K562 (cell line): ENCODE results near the gene SARS1. TPM values are rescaled to one million over a fixed set of nuclear protein-coding genes. Genes with fewer than 3 reads are reported as not detected.
A peak's percentile ranks its signal among the peaks of the same experiment; 100 is the strongest.

Experiments
- ATAC-seq: fragments of 200-7000 bp; cut with Tn5 transposase; 3 replicates; pipeline ENCODE4 v1.9.1; 2020; ENCODE audit warnings: moderate library complexity
- BruUV-seq: library from RNA; stranded (reverse); fragments of 400-500 nt; replicated peaks from 2 replicates; lab custom pipeline; 2021; lab: Mats Ljungman, UMichigan
- CTCF ChIA-PET: fragments of 300-600 bp; formaldehyde crosslinking; extraction: SDS; loops from one replicate; lab custom pipeline; 2021; ENCODE audit warnings: low intra/inter-chr PET ratio; lab: Yijun Ruan, JAX
- POLR2A ChIA-PET: fragments of 300-600, 350-650 bp; sonication (Branson Sonifier 250); formaldehyde crosslinking; extraction: SDS; loops from one replicate; lab custom pipeline; 2021; ENCODE audit warnings: antibody characterized with exemption, inconsistent platforms; lab: Yijun Ruan, JAX
- DNase-seq, 4 experiments: peaks; one replicate each; pipeline versions ENCODE4 v3.0.0 to v3.0.0-alpha.2; 2011 to 2018; ENCODE audit warnings: low spot score in 3 of 4, mixed read lengths in 3 of 4; ENCODE audit errors: extremely low read depth in 1 of 4
- FAIRE-seq: peaks from 2 replicates; lab custom pipeline; 2011; peaks lifted over from hg19 to GRCh38; lab: Jason Lieb, UNC
- H2AFZ ChIP-seq: 2 replicates; pipeline ENCODE4 v1.6.0; 2011; ENCODE audit warnings: low read depth, low read length, control low read depth, inconsistent platforms
- H3K27ac ChIP-seq: fragments of 200-600 bp; 3 replicates; pipeline ENCODE4 v1.8.0; 2011; ENCODE audit warnings: low read depth, mild to moderate bottlenecking, control low read depth, inconsistent platforms, low read length, moderate library complexity, mixed read lengths; ENCODE audit errors: extremely low read depth
- H3K27me3 ChIP-seq, 2 experiments: fragments of 300-600 bp in 1 of 2; 2 replicates in 1 of 2; 3 replicates in 1 of 2; pipeline versions ENCODE4 v1.6.0 to v1.8.0; 2011; ENCODE audit warnings: inconsistent platforms in 2 of 2, low read length in 2 of 2, mild to moderate bottlenecking in 1 of 2, mixed read lengths in 1 of 2, moderate library complexity in 1 of 2; ENCODE audit not compliant: control insufficient read depth in 2 of 2, insufficient read depth in 2 of 2
- H3K36me3 ChIP-seq: fragments of 300-600 bp; 3 replicates; pipeline ENCODE4 v1.8.0; 2011; ENCODE audit warnings: mild to moderate bottlenecking, low read length, inconsistent platforms; ENCODE audit not compliant: control insufficient read depth, insufficient read depth
- H3K4me1 ChIP-seq, 2 experiments: fragments of 200-600 bp in 1 of 2; replicated peaks in 1 of 2; 2 replicates in 1 of 2; 3 replicates in 1 of 2; pipeline versions ENCODE4 v1.5.1 to v1.8.0; 2011; ENCODE audit warnings: inconsistent platforms in 2 of 2, low read length in 2 of 2, mild to moderate bottlenecking in 1 of 2, mixed read lengths in 1 of 2, moderate library complexity in 1 of 2; ENCODE audit not compliant: control insufficient read depth in 2 of 2, insufficient read depth in 2 of 2
- H3K4me2 ChIP-seq: 2 replicates; pipeline ENCODE4 v1.6.1; 2011; ENCODE audit warnings: low read length, control low read depth, inconsistent platforms, mixed read lengths; ENCODE audit not compliant: insufficient read depth
- H3K4me3 ChIP-seq: fragments of 200-600 bp; sonication (generic), shearing (Covaris generic); 2 replicates; pipeline ENCODE4 v1.5.1; 2016; ENCODE audit warnings: control low read depth, inconsistent platforms
- H3K79me2 ChIP-seq: fragments of 200-600 bp; 3 replicates; pipeline ENCODE4 v1.8.0; 2011; ENCODE audit warnings: low read length, inconsistent platforms; ENCODE audit not compliant: control insufficient read depth, insufficient read depth
- H3K9ac ChIP-seq, 2 experiments: 2 replicates each; pipeline versions ENCODE4 v1.6.0 to v1.6.1; 2011; ENCODE audit warnings: low read depth in 2 of 2, low read length in 2 of 2, control low read depth in 1 of 2, inconsistent platforms in 1 of 2, mild to moderate bottlenecking in 1 of 2, mixed read lengths in 1 of 2; ENCODE audit not compliant: insufficient read depth in 1 of 2
- H3K9me1 ChIP-seq: one replicate; pipeline ENCODE4 v1.6.0; 2011; ENCODE audit warnings: inconsistent platforms, mild to moderate bottlenecking, low read length, moderate library complexity; ENCODE audit not compliant: control insufficient read depth, insufficient read depth
- H3K9me3 ChIP-seq: replicated peaks from 2 replicates; pipeline ENCODE4 v1.5.1; 2011; ENCODE audit warnings: low read depth, low read length, inconsistent platforms; ENCODE audit not compliant: control insufficient read depth, insufficient read depth
- H4K20me1 ChIP-seq: replicated peaks from 2 replicates; pipeline ENCODE4 v1.6.1; 2011; ENCODE audit warnings: low read length, inconsistent platforms, mixed read lengths; ENCODE audit not compliant: control insufficient read depth, insufficient read depth
- CBFB ChIP-seq: sonication (generic); formaldehyde crosslinking; IDR thresholded peaks from 2 replicates; pipeline ENCODE4 v1.4.0; 2020; ENCODE audit warnings: mild to moderate bottlenecking, missing genetic modification reagents
- ESRRB ChIP-seq: fragments of 250-450 bp; sonication (Bioruptor Pico); IDR thresholded peaks from 2 replicates; pipeline ENCODE4 v1.5.0; 2020; ENCODE audit warnings: mild to moderate bottlenecking, moderate library complexity, borderline replicate concordance
- HDAC6 ChIP-seq: IDR thresholded peaks from 2 replicates; pipeline ENCODE4 v1.6.1; 2012; ENCODE audit warnings: low read depth, mild to moderate bottlenecking, control low read depth, inconsistent platforms, low read length, moderate library complexity
- LCOR ChIP-seq: sonication (generic); formaldehyde crosslinking; IDR thresholded peaks from 2 replicates; pipeline ENCODE4 v1.8.0; 2022; ENCODE audit warnings: mild to moderate bottlenecking, missing genetic modification reagents
- MBD2 ChIP-seq: sonication (generic); IDR thresholded peaks from 2 replicates; pipeline ENCODE4 v1.6.1; 2016; ENCODE audit warnings: low read depth, borderline replicate concordance
- MTA3 ChIP-seq: fragments of 450-650 bp; formaldehyde crosslinking; IDR thresholded peaks from 2 replicates; pipeline ENCODE4 v1.6.1; 2017; ENCODE audit warnings: mild to moderate bottlenecking, borderline replicate concordance
- MTF1 ChIP-seq: fragments of 250-450 bp; sonication (Bioruptor Pico); IDR thresholded peaks from 2 replicates; pipeline ENCODE4 v1.9.0; 2021; ENCODE audit warnings: moderate library complexity, mild to moderate bottlenecking, inconsistent platforms, borderline replicate concordance
- MXI1 ChIP-seq: IDR thresholded peaks from 2 replicates; pipeline ENCODE4 v1.6.1; 2011; ENCODE audit warnings: low read depth, mild to moderate bottlenecking, improper control_type of control experiment, low read length
- POLR2G ChIP-seq: fragments of 200-400 bp; formaldehyde crosslinking; IDR thresholded peaks from 2 replicates; pipeline ENCODE4 v1.6.1; 2017; ENCODE audit warnings: low read depth, mild to moderate bottlenecking, antibody characterized with exemption, low read length, moderate library complexity
- RAD51 ChIP-seq: fragments of 450-650 bp; IDR thresholded peaks from 2 replicates; pipeline ENCODE4 v1.7.1; 2016; ENCODE audit warnings: low read depth, mild to moderate bottlenecking, borderline replicate concordance
- ZNF133 ChIP-seq: fragments of 250-450 bp; sonication (Bioruptor Pico); IDR thresholded peaks from 2 replicates; pipeline ENCODE4 v1.4.0; 2020; ENCODE audit warnings: mild to moderate bottlenecking
- ZNF583 ChIP-seq: fragments of 250-450 bp; sonication (Bioruptor Pico); IDR thresholded peaks from 2 replicates; pipeline ENCODE4 v1.4.0; 2020
- ZNF584 ChIP-seq: fragments of 200-800 bp; sonication (Bioruptor generic); IDR thresholded peaks from 2 replicates; pipeline ENCODE4 v1.6.1; 2016; ENCODE audit warnings: low read depth, mild to moderate bottlenecking, missing genetic modification characterization, missing compliant biosample characterization
- ZNF696 ChIP-seq: fragments of 250-450 bp; sonication (Bioruptor Pico); conservative IDR thresholded peaks from 2 replicates; pipeline ENCODE4 v1.4.0; 2020; ENCODE audit warnings: mild to moderate bottlenecking, moderate library complexity
- WGBS: fragments of 100-300 bp; shearing (Covaris generic); methylation state at CpG from one replicate; pipeline ENCODE4 v1.1.6; 2016; ENCODE audit warnings: low coverage, mixed read lengths; ENCODE audit not compliant: insufficient coverage; ENCODE audit errors: missing lambda C conversion rate; 5-methylcytosine and 5-hydroxymethylcytosine counted together
- in situ Hi-C: fragments of 300-500 bp; cut with MboI; formaldehyde crosslinking; loops from 4 replicates; pipeline ENCODE4 v1.15.0; 2018; ENCODE audit warnings: inconsistent platforms, mixed read lengths
- intact Hi-C: fragments of 100-400 bp; cut with micrococcal nuclease; formaldehyde crosslinking; loops from 2 replicates; pipeline ENCODE4 v1.14.2; 2022
- polyA plus RNA-seq, 8 experiments: library from polyadenylated mRNA; depleted of rRNA in 4 of 8; stranded (reverse) in 5 of 8; unstranded in 3 of 8; fragments of >200 nt; fragmentation: Nextera tagmentation in 2 of 8; fragmentation: Illumina TruSeq in 1 of 8; extraction: Ambion mirVana in 2 of 8; extraction: Trizol in 1 of 8; gene quantifications; 2 replicates each; pipeline versions ENCODE4 v1.2.1 to v1.2.3, GENCODE V29; 2011 to 2014; ENCODE audit warnings: inconsistent platforms in 1 of 8, missing spikeins in 1 of 8
- total RNA-seq, 7 experiments: library from RNA; depleted of rRNA in 6 of 7; stranded (reverse); fragments of >200 nt in 6 of 7; fragmentation: Illumina TruSeq in 2 of 7; extraction: Trizol in 2 of 7; gene quantifications; 2 replicates each; pipeline versions ENCODE4 v1.2.1 to v1.2.3, GENCODE V29; 2011 to 2021; ENCODE audit warnings: low replicate concordance in 1 of 7
- TF ChIP-seq, protein P1 (sequence below): sonication (generic); formaldehyde crosslinking; IDR thresholded peaks from 2 replicates; pipeline ENCODE4 v1.8.1; 2023; ENCODE audit warnings: mild to moderate bottlenecking, missing genetic modification reagents
- TF ChIP-seq, protein P2 (sequence below): fragments of 250-450 bp; sonication (Bioruptor Pico); IDR thresholded peaks from 2 replicates; pipeline ENCODE4 v1.4.0; 2020; ENCODE audit warnings: mild to moderate bottlenecking
- TF ChIP-seq, protein P3 (sequence below): fragments of 450-650 bp; formaldehyde crosslinking; IDR thresholded peaks from 2 replicates; pipeline ENCODE4 v1.4.0; 2020; ENCODE audit warnings: mild to moderate bottlenecking, moderate library complexity

The SARS1 gene
- total and polyA plus RNA-seq, 9 of the 15 experiments (the other 6 are each of a cell fraction or from before 2014, with no cell fraction given) = 221 to 623 (median 254) TPM

DNA sequence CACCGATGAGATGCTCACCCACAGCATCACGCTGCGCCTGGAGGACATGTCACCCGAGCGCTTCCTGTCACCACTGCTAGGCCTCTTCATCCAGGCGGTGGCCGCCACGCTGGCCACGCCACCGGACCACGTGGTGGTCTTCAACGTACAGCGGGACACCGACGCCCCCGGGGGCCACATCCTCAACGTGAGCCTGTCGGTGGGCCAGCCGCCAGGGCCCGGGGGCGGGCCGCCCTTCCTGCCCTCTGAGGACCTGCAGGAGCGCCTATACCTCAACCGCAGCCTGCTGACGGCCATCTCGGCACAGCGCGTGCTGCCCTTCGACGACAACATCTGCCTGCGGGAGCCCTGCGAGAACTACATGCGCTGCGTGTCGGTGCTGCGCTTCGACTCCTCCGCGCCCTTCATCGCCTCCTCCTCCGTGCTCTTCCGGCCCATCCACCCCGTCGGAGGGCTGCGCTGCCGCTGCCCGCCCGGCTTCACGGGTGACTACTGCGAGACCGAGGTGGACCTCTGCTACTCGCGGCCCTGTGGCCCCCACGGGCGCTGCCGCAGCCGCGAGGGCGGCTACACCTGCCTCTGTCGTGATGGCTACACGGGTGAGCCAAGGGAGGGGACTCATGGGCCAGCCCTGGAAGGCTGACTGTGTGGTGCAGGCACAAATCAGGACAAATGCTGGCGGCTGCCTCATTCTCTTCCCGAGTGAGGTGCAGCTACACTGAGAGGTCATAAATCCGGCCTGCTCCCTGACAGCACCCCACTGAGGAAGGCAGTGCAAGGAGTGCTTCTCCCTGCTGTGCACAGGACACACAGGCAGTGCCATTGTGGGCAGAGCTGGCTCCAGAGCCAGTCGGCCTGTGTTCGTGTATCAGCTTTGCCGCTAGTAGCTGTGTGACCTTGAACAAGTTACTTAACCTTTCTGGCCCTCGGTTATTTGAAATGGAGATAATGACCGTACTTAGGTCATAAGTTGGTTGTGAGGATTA is 45.1 kb downstream of the SARS1 start:
- no TSS peak for BruUV-seq
- Histone ChIP-seq H3K27me3 (no peaks in the 10 kb centered on the region), H3K4me3 (no peak overlapping the region), H4K20me1 (no peaks in the 10 kb centered on the region), H3K9me1 (peaks cover 4% of the 10 kb centered on the region), H3K4me2 (no peak overlapping the region), H2AFZ (no peak overlapping the region), H3K9ac (peak overlapping the region in 1 of 2 experiments; percentile 10; a peak in 1 of 4 replicates), H3K4me1 (peaks cover 26 to 65% of the 10 kb centered on the region in 2 experiments), H3K79me2 (peaks cover 22% of the 10 kb centered on the region), H3K27ac (no peak overlapping the region), H3K36me3 (peaks cover 22% of the 10 kb centered on the region; the same call in 2 of the 3 replicates), H3K9me3 (no peaks in the 10 kb centered on the region)
- WGBS = 91% methylated on average over 60 of the region's 69 CpGs
- no peak for ATAC-seq
- ChIA-PET POLR2A (no interaction called here), CTCF (no interaction called here)
- no peak for FAIRE-seq
- in situ Hi-C loops (no loop called here), intact Hi-C loops (no loop called here)
- DNase-seq = no peak
- TF ChIP-seq MBD2 (peak; percentile 14; the same call in 1 of the 2 replicates), ZNF584 (CRISPR knock-in tag) (no peak), RAD51 (no peak), LCOR (no peak), POLR2G (0 out of 2 replicates have a peak, but pooled peaks have one; percentile 14), ZNF696 (CRISPR knock-in tag) (no peak), MXI1 (no peak), CBFB (no peak), MTA3 (no peak), ZNF583 (CRISPR knock-in tag) (no peak), HDAC6 (no peak), ZNF133 (no peak), ESRRB (CRISPR knock-in tag) (no peak), MTF1 (no peak)
- TF ChIP-seq, protein P1, sequence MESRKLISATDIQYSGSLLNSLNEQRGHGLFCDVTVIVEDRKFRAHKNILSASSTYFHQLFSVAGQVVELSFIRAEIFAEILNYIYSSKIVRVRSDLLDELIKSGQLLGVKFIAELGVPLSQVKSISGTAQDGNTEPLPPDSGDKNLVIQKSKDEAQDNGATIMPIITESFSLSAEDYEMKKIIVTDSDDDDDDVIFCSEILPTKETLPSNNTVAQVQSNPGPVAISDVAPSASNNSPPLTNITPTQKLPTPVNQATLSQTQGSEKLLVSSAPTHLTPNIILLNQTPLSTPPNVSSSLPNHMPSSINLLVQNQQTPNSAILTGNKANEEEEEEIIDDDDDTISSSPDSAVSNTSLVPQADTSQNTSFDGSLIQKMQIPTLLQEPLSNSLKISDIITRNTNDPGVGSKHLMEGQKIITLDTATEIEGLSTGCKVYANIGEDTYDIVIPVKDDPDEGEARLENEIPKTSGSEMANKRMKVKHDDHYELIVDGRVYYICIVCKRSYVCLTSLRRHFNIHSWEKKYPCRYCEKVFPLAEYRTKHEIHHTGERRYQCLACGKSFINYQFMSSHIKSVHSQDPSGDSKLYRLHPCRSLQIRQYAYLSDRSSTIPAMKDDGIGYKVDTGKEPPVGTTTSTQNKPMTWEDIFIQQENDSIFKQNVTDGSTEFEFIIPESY (CRISPR knock-in tag) = peak; percentile 89
- TF ChIP-seq, protein P2, sequence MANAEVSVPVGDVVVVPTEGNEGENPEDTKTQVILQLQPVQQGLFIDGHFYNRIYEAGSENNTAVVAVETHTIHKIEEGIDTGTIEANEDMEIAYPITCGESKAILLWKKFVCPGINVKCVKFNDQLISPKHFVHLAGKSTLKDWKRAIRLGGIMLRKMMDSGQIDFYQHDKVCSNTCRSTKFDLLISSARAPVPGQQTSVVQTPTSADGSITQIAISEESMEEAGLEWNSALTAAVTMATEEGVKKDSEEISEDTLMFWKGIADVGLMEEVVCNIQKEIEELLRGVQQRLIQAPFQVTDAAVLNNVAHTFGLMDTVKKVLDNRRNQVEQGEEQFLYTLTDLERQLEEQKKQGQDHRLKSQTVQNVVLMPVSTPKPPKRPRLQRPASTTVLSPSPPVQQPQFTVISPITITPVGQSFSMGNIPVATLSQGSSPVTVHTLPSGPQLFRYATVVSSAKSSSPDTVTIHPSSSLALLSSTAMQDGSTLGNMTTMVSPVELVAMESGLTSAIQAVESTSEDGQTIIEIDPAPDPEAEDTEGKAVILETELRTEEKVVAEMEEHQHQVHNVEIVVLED (CRISPR knock-in tag) = no peak
- TF ChIP-seq, protein P3, sequence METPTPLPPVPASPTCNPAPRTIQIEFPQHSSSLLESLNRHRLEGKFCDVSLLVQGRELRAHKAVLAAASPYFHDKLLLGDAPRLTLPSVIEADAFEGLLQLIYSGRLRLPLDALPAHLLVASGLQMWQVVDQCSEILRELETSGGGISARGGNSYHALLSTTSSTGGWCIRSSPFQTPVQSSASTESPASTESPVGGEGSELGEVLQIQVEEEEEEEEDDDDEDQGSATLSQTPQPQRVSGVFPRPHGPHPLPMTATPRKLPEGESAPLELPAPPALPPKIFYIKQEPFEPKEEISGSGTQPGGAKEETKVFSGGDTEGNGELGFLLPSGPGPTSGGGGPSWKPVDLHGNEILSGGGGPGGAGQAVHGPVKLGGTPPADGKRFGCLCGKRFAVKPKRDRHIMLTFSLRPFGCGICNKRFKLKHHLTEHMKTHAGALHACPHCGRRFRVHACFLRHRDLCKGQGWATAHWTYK (CRISPR knock-in tag) = 0 out of 2 replicates have a peak, but pooled peaks have one; percentile 32
